GM21360 (cell line): ENCODE measurements around the gene TBC1D13.
A peak's percentile ranks its signal among the peaks of the same experiment; 100 is the strongest.
"Not testable (repeated sequence)": the region's sequence is repeated elsewhere in the genome, so short reads cannot be mapped to it uniquely, and the experiment has no call there.

ENCODE experiments used
- ATAC-seq: cut with Tn5 transposase; IDR thresholded peaks from one replicate; pipeline ENCODE4 v1.9.1; 2021; ENCODE audit warnings: mild to moderate bottlenecking, moderate library complexity; ENCODE audit not compliant: unreplicated experiment

TBC1D13 gene

DNA sequence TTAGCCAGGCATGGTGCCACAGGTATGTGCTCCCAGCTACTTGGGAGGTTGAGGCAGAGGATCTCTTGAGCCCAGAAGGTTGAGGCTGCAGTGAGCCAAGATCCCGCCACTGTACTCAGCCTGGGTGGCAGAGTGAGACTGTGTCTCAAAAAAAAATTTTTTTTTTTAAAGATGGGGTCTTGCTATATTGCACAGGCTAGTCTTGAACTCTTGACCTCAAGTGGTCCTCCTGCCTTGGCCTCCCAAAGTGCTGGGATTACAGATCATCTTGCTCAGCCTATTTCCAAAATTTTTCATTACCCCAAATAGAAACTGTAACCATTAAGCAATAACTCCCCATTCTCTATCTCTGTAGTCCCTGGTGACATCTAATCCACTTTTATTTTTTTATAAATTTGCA is 4.4 kb upstream of the TBC1D13 start:
- ATAC-seq, result no peak

DNA sequence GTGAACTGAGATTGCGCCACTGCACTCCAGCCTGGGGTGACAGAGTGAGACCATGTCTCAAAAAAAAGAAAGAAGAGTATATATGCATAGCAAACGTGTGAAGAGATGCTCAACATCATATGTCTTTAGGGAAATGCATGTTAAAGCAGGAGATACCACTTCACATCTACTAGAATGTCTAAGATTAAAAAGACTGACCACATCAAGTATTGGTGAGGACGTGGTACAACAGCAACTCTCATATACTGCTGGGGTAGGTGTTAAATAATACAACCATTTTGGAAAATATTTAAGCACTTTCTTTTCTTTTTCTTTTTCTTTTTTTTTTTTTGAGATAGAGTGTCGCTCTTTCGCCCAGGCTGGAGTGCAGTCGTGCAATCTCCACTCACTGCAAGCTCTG is 1.6 kb upstream of the TBC1D13 start:
- ATAC-seq, result no peak

DNA sequence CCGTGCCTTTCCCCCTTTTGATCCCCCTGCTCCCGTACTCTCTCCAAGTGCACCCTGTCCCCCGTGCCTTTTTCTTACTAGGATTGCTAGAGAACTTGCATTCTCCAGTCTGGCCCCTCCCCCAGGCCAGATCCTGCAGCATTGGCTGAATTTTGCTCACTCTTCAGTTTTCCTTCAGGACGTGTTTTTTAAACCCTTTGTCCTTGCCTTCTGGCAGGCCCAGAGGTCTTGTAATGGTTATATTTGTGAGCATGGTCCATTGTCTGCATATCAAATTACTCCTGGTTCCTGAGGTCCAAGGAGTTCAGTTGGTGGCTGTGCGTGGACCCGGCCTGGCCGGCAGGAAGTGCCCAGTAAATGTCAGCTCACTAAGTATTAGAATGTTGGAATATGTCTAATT is 606 bp downstream of the TBC1D13 start:
- no peak for ATAC-seq

DNA sequence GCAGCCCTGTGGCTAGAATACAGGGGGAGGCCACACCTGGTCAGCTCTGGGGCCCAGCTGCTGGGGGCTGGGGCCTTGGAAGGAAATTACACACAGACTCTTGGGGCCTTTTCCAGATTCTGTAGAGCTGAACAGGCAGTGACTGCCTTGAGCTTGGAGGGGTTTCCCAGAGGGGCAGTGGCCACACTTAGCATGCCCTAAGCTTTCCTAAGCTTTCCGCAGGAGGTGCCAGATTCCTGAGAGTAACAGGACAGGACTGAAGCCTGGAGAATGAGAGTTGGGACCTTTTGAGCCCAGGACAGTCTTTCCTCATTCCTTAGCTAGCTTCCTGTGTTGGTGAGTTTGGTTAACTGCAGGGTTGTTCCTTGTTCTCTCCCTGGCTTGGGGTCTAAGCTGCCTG is 1.4 kb downstream of the TBC1D13 start:
- no peak for ATAC-seq

DNA sequence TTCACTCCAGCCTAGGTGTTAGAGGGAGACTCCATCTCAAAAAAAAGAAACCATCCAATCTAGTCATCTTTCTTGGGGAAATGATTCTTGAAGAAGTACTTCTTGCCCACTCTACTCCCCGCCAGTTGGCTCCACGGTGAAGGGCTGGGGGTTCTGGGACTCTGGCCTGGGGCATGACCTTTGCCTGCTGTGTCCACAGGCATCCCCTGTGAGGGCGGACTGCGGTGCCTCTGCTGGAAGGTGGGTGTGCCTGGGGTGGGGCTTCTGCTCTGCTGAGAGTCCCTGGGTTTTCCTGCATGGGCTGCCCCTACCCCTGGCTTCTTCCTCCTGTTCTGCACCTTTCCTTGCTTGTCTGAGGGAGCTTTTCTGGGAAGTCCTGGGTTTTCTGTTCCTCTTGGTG is 3.5 kb downstream of the TBC1D13 start:
- no peak for ATAC-seq

DNA sequence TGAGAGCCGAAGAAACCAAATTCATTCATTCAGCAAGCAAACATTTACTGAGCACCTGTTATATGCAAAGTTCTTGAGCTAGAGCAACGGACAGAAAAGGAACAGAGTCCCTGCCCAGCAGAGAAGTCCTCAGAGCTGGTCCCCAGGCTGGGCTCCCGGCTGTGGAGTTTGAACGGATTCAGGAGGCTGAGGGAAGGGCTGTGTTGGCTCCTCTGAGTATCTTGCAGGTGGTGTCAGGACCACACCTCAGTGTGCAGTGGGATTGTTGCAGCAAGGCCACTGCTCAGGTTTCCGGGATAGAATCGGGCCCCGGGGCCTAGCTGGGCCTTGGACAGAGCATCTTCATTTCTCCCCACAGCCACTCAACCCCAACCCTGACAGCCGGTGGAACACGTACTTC is 5.1 kb downstream of the TBC1D13 start:
- ATAC-seq, result no peak

DNA sequence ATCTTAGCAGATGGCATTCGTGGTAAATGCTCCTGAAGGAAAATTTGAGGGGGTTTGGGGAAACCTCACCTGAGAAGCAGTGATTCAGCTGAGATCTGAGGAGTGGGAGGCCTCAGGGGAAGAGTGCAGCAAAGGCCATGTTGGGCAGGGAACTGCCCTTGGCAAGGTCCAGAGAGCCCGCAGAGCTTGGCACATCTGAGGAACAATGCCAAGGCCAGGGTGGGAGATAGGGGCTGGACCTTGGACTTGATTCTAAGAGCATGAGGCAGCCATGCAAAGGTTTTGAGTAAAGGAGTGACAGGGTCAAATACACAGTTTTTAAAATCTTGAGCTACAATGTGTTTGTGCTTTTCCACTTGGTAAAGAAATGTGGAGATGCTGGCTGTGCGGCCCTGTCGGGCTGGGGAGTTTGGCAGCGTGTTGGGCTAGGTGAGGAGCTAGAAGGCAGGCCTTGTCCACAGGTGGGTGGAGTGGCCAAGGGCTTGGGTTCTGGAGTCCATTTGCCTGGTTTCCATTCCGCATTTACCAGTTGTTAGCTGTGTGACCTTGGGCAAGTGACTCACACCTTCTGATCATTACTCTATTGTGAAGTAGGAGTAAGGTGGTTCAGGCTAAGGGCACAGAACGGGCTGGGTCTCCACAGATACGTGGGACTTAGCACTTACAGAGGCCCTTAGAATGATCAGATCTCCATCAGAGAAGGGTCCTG is 6.1 kb downstream of the TBC1D13 start:
- no peak for ATAC-seq

DNA sequence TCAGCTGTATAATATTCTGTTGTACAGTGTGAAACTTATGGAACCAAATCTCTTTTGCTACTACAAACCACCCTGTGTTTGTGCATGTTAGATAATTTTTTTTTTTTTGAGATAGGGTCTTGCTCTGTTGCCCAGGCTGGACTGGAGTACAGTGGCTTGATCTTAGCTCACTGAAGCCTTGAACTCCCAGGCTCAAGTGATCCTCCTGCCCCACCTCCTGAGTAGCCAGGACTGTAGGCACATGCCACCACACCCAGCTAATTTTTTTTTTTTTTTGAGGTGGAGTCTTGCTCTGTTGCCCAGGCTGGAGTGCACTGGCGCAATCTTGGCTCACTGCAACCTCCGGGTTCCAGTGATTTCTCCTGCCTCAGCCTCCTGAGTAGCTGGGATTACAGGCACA is 7.9 kb downstream of the TBC1D13 start:
- not testable (repeated sequence) for ATAC-seq

DNA sequence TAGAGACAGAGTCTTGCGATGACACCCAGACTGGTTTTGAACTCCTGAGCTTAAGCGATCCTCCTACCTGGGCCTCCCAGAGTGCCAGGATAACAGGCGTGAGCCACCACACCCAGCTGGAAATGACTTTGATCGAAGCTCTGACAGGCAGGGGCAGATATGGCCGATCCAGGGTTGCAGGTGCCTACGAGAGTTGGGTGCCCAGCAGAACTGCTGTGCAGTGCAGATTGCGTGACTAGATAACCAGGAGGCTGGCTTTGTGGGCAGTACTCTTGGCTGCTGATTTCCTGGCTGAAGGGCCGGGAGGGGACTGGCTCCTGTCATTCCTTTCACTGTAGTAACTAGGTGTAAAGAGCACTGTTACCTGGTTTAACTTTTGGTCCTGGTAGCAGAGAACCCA is 11.8 kb downstream of the TBC1D13 start:
- ATAC-seq, result no peak

DNA sequence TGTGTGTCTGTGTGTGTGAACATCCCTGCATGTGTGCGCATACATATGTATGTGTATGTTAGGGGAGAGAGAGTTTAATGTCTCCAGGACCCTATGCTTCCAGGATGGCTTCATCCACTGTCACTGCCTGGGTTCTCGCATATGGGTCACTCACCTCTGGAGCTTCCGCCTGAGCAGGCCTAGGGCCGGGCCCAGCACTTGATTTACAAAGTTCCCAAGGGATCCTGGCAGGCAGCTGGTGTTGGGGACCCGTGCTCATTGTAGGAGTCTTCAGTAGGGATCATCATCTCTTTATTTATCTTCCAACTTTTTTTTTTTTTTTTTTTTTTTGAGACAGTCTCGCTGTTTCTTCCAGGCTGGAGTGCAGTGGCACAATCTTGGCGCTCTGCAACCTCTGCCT is 13.0 kb downstream of the TBC1D13 start:
- ATAC-seq, result no peak

DNA sequence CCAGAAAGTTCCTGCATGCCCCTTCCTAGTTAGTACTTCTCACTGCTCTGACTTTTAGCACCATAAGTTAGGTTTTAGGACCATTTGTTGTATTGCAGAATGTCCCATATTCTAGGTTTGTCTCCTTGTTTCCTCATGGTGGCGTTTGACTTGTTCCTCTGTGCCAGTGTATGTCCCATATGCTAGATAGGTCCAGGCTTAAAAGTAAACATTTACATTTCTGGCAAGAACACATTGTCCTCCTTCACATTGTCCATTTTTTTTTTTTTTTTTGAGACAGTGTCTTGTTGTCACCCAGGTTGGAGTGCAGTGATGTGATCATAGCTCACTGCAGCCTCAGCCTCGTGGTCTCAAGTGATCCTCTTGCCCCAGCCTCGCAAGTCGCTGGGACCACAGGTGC is 15.4 kb downstream of the TBC1D13 start:
- no peak for ATAC-seq

DNA sequence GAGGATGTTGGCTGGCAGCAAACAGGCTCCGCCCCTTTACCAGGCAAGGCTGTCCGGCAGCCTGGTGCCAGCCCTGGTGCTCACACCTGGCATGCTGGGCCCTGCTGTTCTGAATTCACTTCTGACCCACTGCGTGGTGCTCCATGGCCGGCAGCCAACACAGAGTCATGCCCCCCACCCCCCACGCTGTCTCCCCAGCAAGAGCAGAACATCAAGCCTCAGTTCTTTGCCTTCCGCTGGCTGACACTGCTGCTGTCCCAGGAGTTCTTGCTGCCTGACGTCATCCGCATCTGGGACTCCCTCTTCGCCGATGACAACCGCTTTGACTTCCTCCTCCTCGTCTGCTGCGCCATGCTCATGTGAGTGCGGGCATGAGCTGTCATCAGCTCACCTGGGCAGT is 18.6 kb downstream of the TBC1D13 start:
- ATAC-seq, result no peak

DNA sequence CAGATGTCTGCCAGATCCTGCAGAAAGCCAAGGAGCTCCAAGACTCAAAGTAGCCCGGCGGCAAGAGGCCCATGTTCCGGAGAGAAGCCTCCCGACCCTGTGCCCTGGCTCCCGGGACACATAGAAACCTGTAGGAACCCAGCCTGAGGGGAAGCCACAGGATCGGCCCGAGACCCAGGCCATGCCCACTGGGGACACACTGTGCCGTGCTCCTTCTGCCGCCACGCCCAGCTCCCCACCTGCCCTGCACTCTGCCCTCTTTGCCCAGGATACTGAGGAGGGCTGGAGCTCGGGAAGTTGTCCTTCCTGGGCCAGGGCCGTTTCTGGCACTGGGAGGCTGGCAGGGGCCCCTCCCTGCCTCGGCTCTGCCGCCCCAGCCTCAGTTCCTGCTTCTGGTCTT is 20.8 kb downstream of the TBC1D13 start:
- no peak for ATAC-seq

DNA sequence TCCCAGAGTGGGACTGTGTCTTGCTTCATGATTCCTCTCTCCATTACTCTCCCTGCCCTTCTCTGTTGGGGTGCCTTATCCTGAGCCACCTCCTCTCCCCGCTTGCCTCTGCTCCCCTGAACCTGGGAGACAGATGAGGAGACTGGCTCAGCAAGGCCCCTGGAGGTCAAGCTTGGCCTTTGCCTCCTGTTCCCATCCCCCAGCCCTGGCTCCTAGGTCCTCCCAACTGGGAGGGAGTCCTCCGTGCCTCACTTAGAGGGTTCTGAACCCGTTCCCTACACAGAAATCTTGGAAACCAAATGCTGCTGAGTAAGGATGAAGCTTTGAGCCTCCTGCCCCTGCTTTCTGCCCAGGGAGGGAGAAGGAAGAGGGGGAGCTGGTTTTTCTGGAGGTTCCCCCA is 21.5 kb downstream of the TBC1D13 start:
- no peak for ATAC-seq

DNA sequence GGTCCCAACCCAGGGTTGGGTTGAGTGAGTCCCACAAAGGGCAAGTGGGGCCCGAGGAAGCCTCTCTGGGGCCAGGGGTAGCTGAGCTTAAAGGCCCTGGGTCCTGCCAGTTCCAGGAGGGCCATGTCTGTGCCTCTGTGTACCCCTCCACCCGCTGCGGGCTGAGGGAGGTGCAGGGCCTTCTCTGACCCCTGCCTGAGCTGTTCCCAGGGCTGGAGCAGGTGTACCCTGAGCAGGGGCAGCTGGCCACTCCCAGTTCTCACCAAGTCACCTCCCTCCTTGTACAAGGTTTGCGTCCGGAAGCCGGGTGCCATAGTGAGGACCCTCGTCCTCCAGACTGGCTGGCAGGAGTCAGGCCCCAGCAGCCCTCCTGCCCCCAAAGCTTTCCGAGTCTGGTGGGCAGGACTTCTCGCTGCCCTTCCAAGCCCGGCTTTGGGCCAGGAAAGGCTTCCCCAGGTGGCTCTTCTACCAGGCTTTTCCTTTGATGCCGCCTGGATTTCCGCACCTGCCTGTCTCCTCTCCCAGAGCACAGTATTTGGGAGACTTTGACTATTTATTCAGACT is 22.1 kb downstream of the TBC1D13 start:
- no peak for ATAC-seq

DNA sequence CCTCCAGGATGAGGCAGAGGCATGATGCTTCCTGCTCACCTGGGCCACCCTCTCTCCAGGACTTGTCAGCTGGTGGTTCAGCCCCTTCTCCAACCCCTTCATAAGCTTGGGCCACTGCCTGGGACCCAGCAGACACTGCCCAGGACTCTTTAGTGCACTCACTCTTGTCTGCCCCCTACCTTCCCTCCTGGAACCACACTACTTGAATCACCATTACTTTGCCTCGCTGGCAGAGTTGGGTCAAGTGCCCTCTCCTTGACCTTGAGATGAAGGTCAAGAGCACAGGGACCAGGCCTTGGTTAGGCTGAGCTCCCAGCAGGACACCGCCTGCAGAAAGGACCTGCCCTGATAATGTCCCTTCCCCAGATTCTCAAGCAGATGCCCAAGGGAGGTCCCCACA is 22.8 kb downstream of the TBC1D13 start:
- ATAC-seq, result no peak

DNA sequence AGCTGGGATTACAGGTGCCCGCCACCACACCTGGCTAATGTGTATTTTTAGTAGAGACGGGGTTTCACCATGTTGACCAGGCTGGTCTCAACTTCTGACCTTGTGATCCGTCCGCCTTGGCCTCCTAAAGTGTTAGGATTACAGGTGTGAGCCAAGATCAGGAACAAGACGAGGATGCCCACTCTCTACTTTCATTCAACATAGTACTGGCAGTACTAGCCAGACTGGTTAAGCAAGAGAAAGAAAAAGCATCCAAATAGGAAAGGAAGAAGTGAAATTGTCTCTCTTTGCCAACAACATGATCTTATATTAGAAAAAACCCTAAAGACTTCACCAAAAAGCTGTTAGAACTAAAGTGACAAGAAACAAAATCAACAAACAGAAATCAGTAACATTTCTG is 23.8 kb downstream of the TBC1D13 start:
- no peak for ATAC-seq

DNA sequence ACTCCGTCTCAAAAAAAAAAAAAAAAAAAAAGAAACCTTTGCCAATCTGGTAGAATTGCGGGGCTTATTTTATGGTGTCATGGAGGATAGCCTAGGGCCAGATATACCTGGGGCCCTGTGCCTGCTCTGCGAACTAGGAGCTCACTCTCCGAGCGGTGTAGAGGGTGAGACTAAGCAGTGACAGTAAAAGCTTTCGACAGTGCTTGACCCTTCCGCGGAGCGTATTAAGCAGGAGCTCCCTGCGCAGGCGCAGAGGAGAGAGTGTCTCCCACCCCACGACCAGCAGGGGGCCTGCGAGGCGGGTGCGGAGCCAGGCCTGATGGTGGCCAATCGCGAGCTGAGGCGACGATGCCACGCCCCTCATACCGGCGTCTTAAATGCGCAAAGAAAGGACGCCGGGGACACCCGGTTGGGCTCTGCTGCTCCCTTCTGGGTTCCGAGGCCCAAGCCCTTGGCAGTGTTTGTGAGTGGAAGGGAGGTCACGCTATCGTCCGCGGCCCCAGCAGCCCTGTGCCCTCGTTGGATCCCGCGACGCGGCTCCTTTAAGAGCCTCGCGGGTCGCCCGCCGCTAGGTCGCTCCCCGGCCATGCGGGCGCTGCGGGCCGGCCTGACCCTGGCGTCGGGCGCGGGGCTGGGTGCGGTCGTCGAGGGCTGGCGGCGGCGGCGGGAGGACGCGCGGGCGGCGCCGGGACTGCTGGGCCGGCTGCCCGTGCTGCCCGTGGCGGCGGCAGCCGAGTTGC is 31.2 kb downstream of the TBC1D13 start, which contains the start of gene ENDOG:
Gene ENDOG (plus strand): TSS at position 402 of the 740 bp plus-strand sequence. CDS start 185 bp downstream, at position 587.
- peak; percentile 85 for ATAC-seq

DNA sequence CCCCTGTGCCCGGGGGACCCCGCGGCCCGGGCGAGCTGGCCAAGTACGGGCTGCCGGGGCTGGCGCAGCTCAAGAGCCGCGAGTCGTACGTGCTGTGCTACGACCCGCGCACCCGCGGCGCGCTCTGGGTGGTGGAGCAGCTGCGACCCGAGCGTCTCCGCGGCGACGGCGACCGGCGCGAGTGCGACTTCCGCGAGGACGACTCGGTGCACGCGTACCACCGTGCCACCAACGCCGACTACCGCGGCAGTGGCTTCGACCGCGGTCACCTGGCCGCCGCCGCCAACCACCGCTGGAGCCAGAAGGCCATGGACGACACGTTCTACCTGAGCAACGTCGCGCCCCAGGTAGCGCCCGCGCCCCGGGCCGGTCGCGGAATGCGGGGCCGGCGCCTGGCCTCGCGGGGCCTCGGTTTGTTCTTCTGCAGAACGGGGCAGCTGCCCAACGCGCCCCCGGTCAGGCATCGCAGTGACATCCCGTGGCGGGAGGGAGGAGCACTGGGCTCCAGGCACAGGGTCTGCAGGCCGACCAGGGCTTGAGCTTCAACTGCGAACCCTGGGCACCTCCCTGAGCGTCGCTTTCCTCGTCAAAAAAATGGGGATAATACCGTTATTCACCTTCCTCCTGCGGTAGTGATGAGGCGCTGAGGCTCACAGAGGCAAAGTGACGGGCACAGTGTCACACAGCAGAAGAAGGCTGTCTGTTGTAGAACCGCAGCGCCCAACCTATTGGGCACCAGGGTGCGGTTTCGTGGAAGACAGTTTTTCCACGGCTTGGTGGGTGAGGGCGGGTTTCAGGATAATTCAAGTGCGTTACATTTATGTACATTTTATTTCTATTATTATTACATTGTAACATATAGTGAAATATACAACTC is 32.0 kb downstream of the TBC1D13 start:
- peak; percentile 31 for ATAC-seq

DNA sequence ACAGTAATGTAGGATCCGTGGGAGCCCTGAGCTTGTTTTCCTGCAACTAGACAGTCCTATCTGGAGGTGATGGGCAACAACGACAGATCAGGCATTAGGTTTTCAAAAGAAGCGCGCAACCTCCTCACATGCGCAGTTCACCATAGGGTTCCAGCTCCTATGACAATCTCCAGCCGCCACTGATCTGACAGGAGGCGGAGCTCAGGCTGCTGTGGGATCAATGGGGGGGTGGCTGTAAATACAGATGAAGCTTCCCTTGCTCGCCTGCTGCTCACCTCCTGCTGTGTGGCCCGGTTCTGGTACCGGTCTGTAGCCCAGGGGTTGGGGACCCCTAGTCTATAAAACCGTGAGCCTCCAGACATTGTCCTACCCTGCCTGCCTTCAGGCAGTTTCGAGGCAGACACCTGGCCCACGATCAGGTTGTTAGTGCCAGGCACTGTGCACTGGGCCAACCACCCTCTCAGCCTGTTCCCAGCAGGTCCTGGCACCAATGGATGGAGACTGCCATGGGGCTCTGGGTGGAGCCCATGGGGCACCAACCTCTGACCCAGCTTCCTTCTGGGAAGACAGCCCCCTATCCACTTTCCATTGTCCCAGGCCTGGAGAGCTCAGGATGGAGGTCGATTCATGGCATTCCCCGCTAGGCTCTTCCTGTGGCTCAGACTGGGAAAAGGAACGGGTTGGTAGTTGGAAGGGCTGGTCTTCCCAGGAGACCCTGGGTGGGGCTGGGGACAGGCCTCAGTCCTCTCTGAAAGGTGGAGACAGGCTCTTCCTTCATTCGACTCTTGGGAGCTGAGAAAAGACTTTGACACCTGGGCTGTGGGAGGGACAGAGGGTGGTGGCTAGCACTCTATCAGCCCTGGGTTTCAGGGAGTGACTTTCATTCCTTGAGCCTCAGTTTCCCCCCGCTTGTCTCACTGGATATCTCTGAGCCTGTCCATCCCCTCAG is 32.9 kb downstream of the TBC1D13 start:
- ATAC-seq, result no peak
